Gastroesophageal sphincter (tissue), 3 donors: ENCODE results near the gene NEK10.

ENCODE experiments used
- EP300 ChIP-seq: sonication (generic); formaldehyde crosslinking; IDR thresholded peaks from one replicate; pipeline ENCODE4 v1.6.1; 2017; ENCODE audit warnings: antibody characterized with exemption, mild to moderate bottlenecking
- POLR2A ChIP-seq, 2 donors: fragments of 450-650 bp; IDR thresholded peaks; one replicate each; pipeline ENCODE4 v1.6.1; 2017; ENCODE audit warnings: antibody characterized with exemption in 2 of 2, mild to moderate bottlenecking in 2 of 2, moderate library complexity in 1 of 2
- TF ChIP-seq, protein P1 (sequence below), 4 experiments: fragments of 200-600 bp in 2 of 4; fragments of 450-650 bp in 2 of 4; sonication (generic) in 1 of 4; IDR thresholded peaks; one replicate each; pipeline ENCODE4 v1.5.1; 2017 to 2019; ENCODE audit warnings: antibody characterized with exemption in 4 of 4, mild to moderate bottlenecking in 2 of 4, moderate library complexity in 2 of 4

DNA sequence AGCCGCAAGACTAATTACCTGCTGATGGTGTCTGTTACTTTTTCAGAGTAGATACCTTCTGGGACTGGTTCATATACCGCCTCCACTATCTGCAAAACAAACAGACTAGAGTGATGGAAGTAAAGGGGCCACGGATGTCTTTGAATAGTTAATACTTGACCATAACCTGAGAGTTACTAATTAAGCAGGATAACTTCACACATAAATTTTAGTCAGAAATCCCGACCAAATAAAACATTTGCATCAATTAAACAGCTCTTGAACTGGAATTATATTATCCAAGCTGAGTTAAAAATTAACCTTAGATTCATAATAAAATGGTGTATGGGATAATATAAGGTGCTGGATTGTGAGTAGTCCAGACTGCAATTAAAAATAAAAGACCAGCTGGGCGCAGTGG is 167.7 kb downstream of the NEK10 start:
- TF ChIP-seq POLR2A (IDR thresholded peaks at IDR 0.05) (no peak), EP300 (no peak)
- TF ChIP-seq, protein P1, sequence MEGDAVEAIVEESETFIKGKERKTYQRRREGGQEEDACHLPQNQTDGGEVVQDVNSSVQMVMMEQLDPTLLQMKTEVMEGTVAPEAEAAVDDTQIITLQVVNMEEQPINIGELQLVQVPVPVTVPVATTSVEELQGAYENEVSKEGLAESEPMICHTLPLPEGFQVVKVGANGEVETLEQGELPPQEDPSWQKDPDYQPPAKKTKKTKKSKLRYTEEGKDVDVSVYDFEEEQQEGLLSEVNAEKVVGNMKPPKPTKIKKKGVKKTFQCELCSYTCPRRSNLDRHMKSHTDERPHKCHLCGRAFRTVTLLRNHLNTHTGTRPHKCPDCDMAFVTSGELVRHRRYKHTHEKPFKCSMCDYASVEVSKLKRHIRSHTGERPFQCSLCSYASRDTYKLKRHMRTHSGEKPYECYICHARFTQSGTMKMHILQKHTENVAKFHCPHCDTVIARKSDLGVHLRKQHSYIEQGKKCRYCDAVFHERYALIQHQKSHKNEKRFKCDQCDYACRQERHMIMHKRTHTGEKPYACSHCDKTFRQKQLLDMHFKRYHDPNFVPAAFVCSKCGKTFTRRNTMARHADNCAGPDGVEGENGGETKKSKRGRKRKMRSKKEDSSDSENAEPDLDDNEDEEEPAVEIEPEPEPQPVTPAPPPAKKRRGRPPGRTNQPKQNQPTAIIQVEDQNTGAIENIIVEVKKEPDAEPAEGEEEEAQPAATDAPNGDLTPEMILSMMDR (IDR thresholded peaks at IDR 0.05), result no peak
